HepG2 (cell line): ENCODE results near the gene CDK3. TPM values are rescaled to one million over a fixed set of nuclear protein-coding genes. Genes with fewer than 3 reads are reported as not detected.

Experiments used
- CHD2 ChIP-seq: IDR thresholded peaks from 2 replicates; pipeline ENCODE4 v1.6.1; 2011; ENCODE audit warnings: low read depth, low read length, improper control_type of control experiment
- ETV5 ChIP-seq: IDR thresholded peaks from 2 replicates; pipeline ENCODE4 v1.6.1; 2018; ENCODE audit warnings: missing biosample characterization, missing genetic modification reagents, inconsistent platforms, borderline replicate concordance
- HNRNPK ChIP-seq: fragments of 200-400 bp; formaldehyde crosslinking; IDR thresholded peaks from 2 replicates; pipeline ENCODE4 v1.6.1; 2018; ENCODE audit warnings: low read length, low read depth, moderate library complexity, mild to moderate bottlenecking; ENCODE audit not compliant: poor library complexity, severe bottlenecking
- ZNF253 ChIP-seq: sonication (generic); formaldehyde crosslinking; IDR thresholded peaks from 2 replicates; pipeline ENCODE4 v1.8.0; 2022; ENCODE audit warnings: mild to moderate bottlenecking, missing genetic modification reagents, borderline replicate concordance
- ZNF468 ChIP-seq: sonication (generic); formaldehyde crosslinking; IDR thresholded peaks from 2 replicates; pipeline ENCODE4 v1.8.0; 2022; ENCODE audit warnings: mild to moderate bottlenecking, moderate library complexity, missing genetic modification reagents
- ZNF564 ChIP-seq: sonication (generic); formaldehyde crosslinking; IDR thresholded peaks from 2 replicates; pipeline ENCODE4 v1.8.1; 2023; ENCODE audit warnings: mild to moderate bottlenecking, missing genetic modification reagents
- ZNF672 ChIP-seq: sonication (generic); formaldehyde crosslinking; IDR thresholded peaks from 2 replicates; pipeline ENCODE4 v1.8.1; 2022; ENCODE audit warnings: missing genetic modification reagents
- ZNF782 ChIP-seq: sonication (generic); formaldehyde crosslinking; IDR thresholded peaks from 2 replicates; pipeline ENCODE4 v1.4.0; 2020; ENCODE audit warnings: missing genetic modification reagents, mild to moderate bottlenecking, borderline replicate concordance
- ZNF891 ChIP-seq: sonication (generic); formaldehyde crosslinking; IDR thresholded peaks from 2 replicates; pipeline ENCODE4 v1.5.0; 2020; ENCODE audit warnings: mild to moderate bottlenecking, missing genetic modification reagents
- polyA plus RNA-seq, 8 experiments: library from polyadenylated mRNA; depleted of rRNA in 3 of 8; stranded (reverse) in 7 of 8; unstranded in 1 of 8; fragments of >200 nt; fragmentation: Illumina TruSeq in 4 of 8; extraction: Trizol in 4 of 8; gene quantifications; 2 replicates each; pipeline versions ENCODE4 v1.2.1 to v1.2.3, GENCODE V29; 2011 to 2016; ENCODE audit warnings: low read depth in 4 of 8, missing spikeins in 1 of 8, mixed read lengths in 1 of 8; ENCODE audit not compliant: insufficient read depth in 1 of 8
- total RNA-seq, 5 experiments: library from RNA; depleted of rRNA; stranded (reverse); fragments of >200 nt; fragmentation: Illumina TruSeq; extraction: Trizol; gene quantifications; 2 replicates each; pipeline ENCODE4 v1.2.3, GENCODE V29; 2016; ENCODE audit warnings: low read depth in 1 of 5
- TF ChIP-seq, protein P1 (sequence below): sonication (generic); formaldehyde crosslinking; IDR thresholded peaks from 2 replicates; pipeline ENCODE4 v1.4.0; 2020; ENCODE audit warnings: missing genetic modification reagents
- TF ChIP-seq, protein P2 (sequence below): sonication (generic); formaldehyde crosslinking; IDR thresholded peaks from 2 replicates; pipeline ENCODE4 v1.4.0; 2020; ENCODE audit warnings: low read depth, missing genetic modification reagents

CDK3 gene
- total and polyA plus RNA-seq, 2 of the 13 experiments (the other 11 are each of a cell fraction or from before 2014, with no cell fraction given): 5.8 to 11.4 TPM

DNA sequence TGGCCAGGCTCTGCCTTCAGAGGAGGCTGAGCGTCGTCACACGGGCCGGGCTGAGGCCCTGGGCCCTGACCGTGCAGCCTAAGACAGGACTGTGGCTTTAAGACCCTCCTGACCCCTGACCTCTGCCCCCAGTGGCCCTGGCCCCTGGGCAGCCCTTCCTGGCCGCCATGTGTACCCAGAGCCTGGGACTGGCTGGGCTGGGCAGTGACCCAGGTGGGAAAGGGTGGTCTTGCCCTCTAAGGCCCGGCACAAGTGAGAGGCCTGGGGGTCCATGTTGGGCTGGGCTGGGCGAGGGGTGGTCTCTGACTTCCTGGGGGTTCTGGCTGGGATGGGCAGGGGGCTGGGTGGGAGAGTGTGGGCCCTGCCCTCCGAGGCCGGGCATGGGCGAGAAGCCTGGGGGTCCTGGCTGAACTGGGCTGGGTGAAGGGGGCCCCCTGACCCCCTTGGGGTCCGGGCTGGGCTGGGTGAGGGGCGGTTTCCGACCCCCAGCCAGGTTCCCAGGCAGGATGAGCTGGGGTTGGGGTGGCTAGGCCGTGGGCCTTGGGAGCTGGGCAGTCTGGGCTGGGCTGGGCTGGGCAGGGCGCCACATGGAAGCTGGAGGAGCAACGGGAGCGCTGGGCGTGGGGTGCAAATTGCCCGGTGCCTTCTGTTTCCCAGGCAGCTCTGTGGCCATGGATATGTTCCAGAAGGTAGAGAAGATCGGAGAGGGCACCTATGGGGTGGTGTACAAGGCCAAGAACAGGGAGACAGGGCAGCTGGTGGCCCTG, at the start of gene CDK3 (continued):
- TF ChIP-seq, protein P1, sequence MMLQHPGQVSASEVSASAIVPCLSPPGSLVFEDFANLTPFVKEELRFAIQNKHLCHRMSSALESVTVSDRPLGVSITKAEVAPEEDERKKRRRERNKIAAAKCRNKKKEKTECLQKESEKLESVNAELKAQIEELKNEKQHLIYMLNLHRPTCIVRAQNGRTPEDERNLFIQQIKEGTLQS (CRISPR knock-in tag): no peak
- 0 out of 2 replicates have a peak, but pooled peaks have one; percentile 11 for TF ChIP-seq ZNF564 (CRISPR knock-in tag)
- 0 out of 2 replicates have a peak, but pooled peaks have one; percentile 14 for TF ChIP-seq ZNF253 (CRISPR knock-in tag)
- TF ChIP-seq, protein P2, sequence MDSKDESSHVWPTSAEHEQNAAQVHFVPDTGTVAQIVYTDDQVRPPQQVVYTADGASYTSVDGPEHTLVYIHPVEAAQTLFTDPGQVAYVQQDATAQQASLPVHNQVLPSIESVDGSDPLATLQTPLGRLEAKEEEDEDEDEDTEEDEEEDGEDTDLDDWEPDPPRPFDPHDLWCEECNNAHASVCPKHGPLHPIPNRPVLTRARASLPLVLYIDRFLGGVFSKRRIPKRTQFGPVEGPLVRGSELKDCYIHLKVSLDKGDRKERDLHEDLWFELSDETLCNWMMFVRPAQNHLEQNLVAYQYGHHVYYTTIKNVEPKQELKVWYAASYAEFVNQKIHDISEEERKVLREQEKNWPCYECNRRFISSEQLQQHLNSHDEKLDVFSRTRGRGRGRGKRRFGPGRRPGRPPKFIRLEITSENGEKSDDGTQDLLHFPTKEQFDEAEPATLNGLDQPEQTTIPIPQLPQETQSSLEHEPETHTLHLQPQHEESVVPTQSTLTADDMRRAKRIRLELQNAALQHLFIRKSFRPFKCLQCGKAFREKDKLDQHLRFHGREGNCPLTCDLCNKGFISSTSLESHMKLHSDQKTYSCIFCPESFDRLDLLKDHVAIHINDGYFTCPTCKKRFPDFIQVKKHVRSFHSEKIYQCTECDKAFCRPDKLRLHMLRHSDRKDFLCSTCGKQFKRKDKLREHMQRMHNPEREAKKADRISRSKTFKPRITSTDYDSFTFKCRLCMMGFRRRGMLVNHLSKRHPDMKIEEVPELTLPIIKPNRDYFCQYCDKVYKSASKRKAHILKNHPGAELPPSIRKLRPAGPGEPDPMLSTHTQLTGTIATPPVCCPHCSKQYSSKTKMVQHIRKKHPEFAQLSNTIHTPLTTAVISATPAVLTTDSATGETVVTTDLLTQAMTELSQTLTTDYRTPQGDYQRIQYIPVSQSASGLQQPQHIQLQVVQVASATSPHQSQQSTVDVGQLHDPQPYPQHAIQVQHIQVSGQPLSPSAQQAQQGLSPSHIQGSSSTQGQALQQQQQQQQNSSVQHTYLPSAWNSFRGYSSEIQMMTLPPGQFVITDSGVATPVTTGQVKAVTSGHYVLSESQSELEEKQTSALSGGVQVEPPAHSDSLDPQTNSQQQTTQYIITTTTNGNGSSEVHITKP (CRISPR knock-in tag): no peak
- TF ChIP-seq ETV5 (CRISPR knock-in tag): no peak
- TF ChIP-seq HNRNPK: peak; percentile 29
- TF ChIP-seq ZNF782 (CRISPR knock-in tag): no peak
- TF ChIP-seq CHD2: no peak
- TF ChIP-seq ZNF468 (CRISPR knock-in tag): no peak
- TF ChIP-seq ZNF891: 0 out of 2 replicates have a peak, but pooled peaks have one; percentile 6
- TF ChIP-seq ZNF672 (CRISPR knock-in tag): no peak
